Spinal cord (tissue), 10 donors: Measurements from ENCODE around the gene PGM5. TPM values are rescaled to one million over a fixed set of nuclear protein-coding genes. Genes with fewer than 3 reads are reported as not detected.

Source experiments
- DNase-seq, 6 donors: peaks; one replicate each; pipeline versions ENCODE4 v3.0.0 to v3.0.0-alpha.2; 2013 to 2015; ENCODE audit warnings: low spot score in 6 of 6, low read depth in 4 of 6
- H3K27ac ChIP-seq: one replicate; pipeline ENCODE4 v1.5.1; 2013; ENCODE audit warnings: low read depth, low read length, control low read depth
- H3K27me3 ChIP-seq: one replicate; pipeline ENCODE4 v1.6.1; 2013; ENCODE audit warnings: low read length; ENCODE audit not compliant: control insufficient read depth, insufficient read depth
- H3K36me3 ChIP-seq: one replicate; pipeline ENCODE4 v1.6.1; 2013; ENCODE audit warnings: low read length; ENCODE audit not compliant: control insufficient read depth, insufficient read depth
- H3K4me1 ChIP-seq: one replicate; pipeline ENCODE4 v1.6.1; 2013; ENCODE audit warnings: low read length; ENCODE audit not compliant: control insufficient read depth, insufficient read depth
- H3K4me3 ChIP-seq: one replicate; pipeline ENCODE4 v1.5.1; 2013; ENCODE audit warnings: low read depth, low read length, control low read depth
- H3K9me3 ChIP-seq: one replicate; pipeline ENCODE4 v1.6.1; 2013; ENCODE audit warnings: low read length; ENCODE audit not compliant: control insufficient read depth, insufficient read depth
- WGBS: methylation state at CpG from one replicate; pipeline ENCODE4 v1.1.5; 2013; ENCODE audit warnings: missing lambda C conversion rate; ENCODE audit not compliant: insufficient coverage; 5-methylcytosine and 5-hydroxymethylcytosine counted together
- polyA plus RNA-seq, 2 donors: library from polyadenylated mRNA; unstranded; fragments of 120-200 nt; gene quantifications; one replicate each; pipeline ENCODE4 v1.2.1, GENCODE V29; 2013; ENCODE audit not compliant: insufficient read length in 2 of 2
- total RNA-seq, 2 donors: library from RNA; depleted of rRNA in 1 of 2; stranded (reverse); fragments of 120-200 nt in 1 of 2; fragments of >200 nt in 1 of 2; gene quantifications; one replicate each; pipeline versions ENCODE4 v1.2.3 to v1.2.4, GENCODE V29; 2013 to 2014
- donor health status: healthy.

Gene PGM5
- total and polyA plus RNA-seq, 4 donors = 5.2 to 55.9 (median 14.2) TPM

GRCh38 chr9:68536876-68537615 lies 180.6 kb downstream of the PGM5 start:
- no peaks in the 10 kb centered on the region for H3K27me3 ChIP-seq
- no peaks in the 10 kb centered on the region for H3K9me3 ChIP-seq
- no peak overlapping the region for H3K4me3 ChIP-seq
- H3K4me1 ChIP-seq = peaks cover 5% of the 10 kb centered on the region
- no peak for DNase-seq
- no peaks in the 10 kb centered on the region for H3K36me3 ChIP-seq
- 65% methylated on average over 8 of the region's 10 CpGs for WGBS
- no peak overlapping the region for H3K27ac ChIP-seq

- no peaks in the 10 kb centered on the region for H3K9me3 ChIP-seq
- no peaks in the 10 kb centered on the region for H3K36me3 ChIP-seq
- no peaks in the 10 kb centered on the region for H3K27me3 ChIP-seq
- no peak overlapping the region for H3K27ac ChIP-seq
- WGBS = no CpG with 5 or more reads among the region's 1 CpG
- peak in 1 of 6 donors; percentile 86 for DNase-seq
- H3K4me3 ChIP-seq = no peak overlapping the region
- peaks cover 5% of the 10 kb centered on the region for H3K4me1 ChIP-seq
These were observed 181.1 kb downstream of the PGM5 start for GRCh38 chr9:68537616-68537880.

GRCh38 chr9:68538200-68538599 lies 181.8 kb downstream of the PGM5 start:
- Histone ChIP-seq H3K4me1 (peaks cover 5% of the 10 kb centered on the region), H3K36me3 (no peaks in the 10 kb centered on the region), H3K9me3 (no peaks in the 10 kb centered on the region), H3K4me3 (no peak overlapping the region), H3K27ac (no peak overlapping the region), H3K27me3 (no peaks in the 10 kb centered on the region)
- DNase-seq = peak in 1 of 6 donors; percentile 68
- no CpG with 5 or more reads among the region's 3 CpGs for WGBS

- peaks cover 5% of the 10 kb centered on the region for H3K4me1 ChIP-seq
- 19% methylated on average over 3 of the region's 8 CpGs for WGBS
- H3K36me3 ChIP-seq = no peaks in the 10 kb centered on the region
- peak in 2 of 6 donors; percentile 10 to 30 for DNase-seq
- no peak within 1 kb of the TSS for H3K4me3 ChIP-seq
- no peaks in the 10 kb centered on the region for H3K9me3 ChIP-seq
- no peak within 1 kb of the TSS for H3K27ac ChIP-seq
- H3K27me3 ChIP-seq = no peaks in the 10 kb centered on the region
These were observed 184.5 kb downstream of the PGM5 start, which contains the start of gene TMEM252 for GRCh38 chr9:68540712-68541535. Gene TMEM252, minus strand, starts transcription at chr9:68540883. Its CDS starts 69 bp downstream, at chr9:68540814.

GRCh38 chr9:68541568-68541967 lies 185.2 kb downstream of the PGM5 start:
- DNase-seq = no peak
- Histone ChIP-seq H3K27ac (no peak overlapping the region), H3K27me3 (no peaks in the 10 kb centered on the region), H3K4me3 (no peak overlapping the region), H3K9me3 (no peaks in the 10 kb centered on the region), H3K4me1 (peaks cover 5% of the 10 kb centered on the region), H3K36me3 (no peaks in the 10 kb centered on the region)
- no CpG with 5 or more reads among the region's 2 CpGs for WGBS

- no peak overlapping the region for H3K4me3 ChIP-seq
- H3K36me3 ChIP-seq = no peaks in the 10 kb centered on the region
- no peaks in the 10 kb centered on the region for H3K9me3 ChIP-seq
- no peaks in the 10 kb centered on the region for H3K27me3 ChIP-seq
- H3K27ac ChIP-seq = no peak overlapping the region
- DNase-seq = no peak
- no CpG with 5 or more reads among the region's 3 CpGs for WGBS
- peaks cover 5% of the 10 kb centered on the region for H3K4me1 ChIP-seq
These were observed 188.8 kb downstream of the PGM5 start for GRCh38 chr9:68545033-68545705.

- no peak overlapping the region for H3K27ac ChIP-seq
- no peak for DNase-seq
- 65% methylated on average over 2 of the region's 6 CpGs for WGBS
These were observed 190.4 kb downstream of the PGM5 start for GRCh38 chr9:68546596-68547390.

GRCh38 chr9:68547417-68547816 lies 191.0 kb downstream of the PGM5 start:
- Histone ChIP-seq H3K36me3 (no peaks in the 10 kb centered on the region), H3K27ac (no peak overlapping the region), H3K4me3 (no peak overlapping the region), H3K4me1 (no peaks in the 10 kb centered on the region), H3K27me3 (no peaks in the 10 kb centered on the region), H3K9me3 (no peaks in the 10 kb centered on the region)
- DNase-seq = no peak

More at GRCh38 chr9:68546596-68547390, 190.4 kb downstream of the PGM5 start:
- no peaks in the 10 kb centered on the region for H3K36me3 ChIP-seq
- H3K4me3 ChIP-seq = no peak overlapping the region
- H3K27me3 ChIP-seq = no peaks in the 10 kb centered on the region
- no peaks in the 10 kb centered on the region for H3K4me1 ChIP-seq
- H3K9me3 ChIP-seq = no peaks in the 10 kb centered on the region

GRCh38 chr9:68548241-68548640 lies 191.8 kb downstream of the PGM5 start:
- no peak for DNase-seq
- no peak overlapping the region for H3K4me3 ChIP-seq
- no peaks in the 10 kb centered on the region for H3K27me3 ChIP-seq
- H3K4me1 ChIP-seq = no peaks in the 10 kb centered on the region
- no peaks in the 10 kb centered on the region for H3K9me3 ChIP-seq
- H3K27ac ChIP-seq = no peak overlapping the region
- H3K36me3 ChIP-seq = no peaks in the 10 kb centered on the region
- WGBS = 40% methylated on average over 2 of the region's 3 CpGs
